ENCODE measurements around the gene LMX1A.

DNA sequence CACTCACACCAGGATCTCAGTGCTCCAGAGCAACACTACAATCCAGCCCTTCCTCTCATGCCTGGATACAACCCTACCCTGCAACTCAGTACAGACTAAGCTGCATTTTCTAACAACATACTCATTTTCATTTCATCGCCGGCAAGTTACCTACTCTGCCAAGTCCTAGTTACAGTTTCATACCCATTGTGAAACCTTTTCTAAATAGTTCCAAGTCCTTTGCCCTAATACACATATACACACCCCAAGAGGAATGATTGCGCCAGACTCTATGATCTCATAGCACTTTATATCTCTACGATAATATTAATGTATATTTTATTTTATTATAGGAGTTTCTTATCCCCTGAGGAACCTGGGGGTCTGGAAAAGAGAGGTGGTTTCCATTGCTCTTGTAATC lies 122.4 kb downstream of the LMX1A start:
- no peak for TF ChIP-seq YY1 (IDR thresholded peaks at IDR 0.05; ENCODE audit: insufficient read depth, insufficient read length)
- TF ChIP-seq SUZ12 (IDR thresholded peaks at IDR 0.05; ENCODE audit: extremely low read depth, insufficient read depth, insufficient read length), result no peak
- TF ChIP-seq ZNF274 (IDR thresholded peaks at IDR 0.05; ENCODE audit: low read depth, low read length), result no peak
